ENCODE measurements around the gene MASP2. TPM values are rescaled to one million over a fixed set of nuclear protein-coding genes. Genes with fewer than 3 reads are reported as not detected.
A peak's percentile ranks its signal among the peaks of the same experiment; 100 is the strongest.
"Not testable (repeated sequence)": the region's sequence is repeated elsewhere in the genome, so short reads cannot be mapped to it uniquely, and the experiment has no call there.

The MASP2 gene
- 100 to 1,000 TPM; 144 to 222 (median 185) TPM for total RNA-seq
- long read RNA-seq, transcript MASP2-202 (5 exons, 726 nt), result major isoform, 55 of 90 reads
- long read RNA-seq, transcript MASP2-201 (11 exons, 2,439 nt), result minor isoform, 6 of 90 reads
- long read RNA-seq, partial matches to known transcripts, result 23 of 90 reads
- long read RNA-seq, other reads (novel, unspliced or antisense), result 6 of 90 reads

DNA sequence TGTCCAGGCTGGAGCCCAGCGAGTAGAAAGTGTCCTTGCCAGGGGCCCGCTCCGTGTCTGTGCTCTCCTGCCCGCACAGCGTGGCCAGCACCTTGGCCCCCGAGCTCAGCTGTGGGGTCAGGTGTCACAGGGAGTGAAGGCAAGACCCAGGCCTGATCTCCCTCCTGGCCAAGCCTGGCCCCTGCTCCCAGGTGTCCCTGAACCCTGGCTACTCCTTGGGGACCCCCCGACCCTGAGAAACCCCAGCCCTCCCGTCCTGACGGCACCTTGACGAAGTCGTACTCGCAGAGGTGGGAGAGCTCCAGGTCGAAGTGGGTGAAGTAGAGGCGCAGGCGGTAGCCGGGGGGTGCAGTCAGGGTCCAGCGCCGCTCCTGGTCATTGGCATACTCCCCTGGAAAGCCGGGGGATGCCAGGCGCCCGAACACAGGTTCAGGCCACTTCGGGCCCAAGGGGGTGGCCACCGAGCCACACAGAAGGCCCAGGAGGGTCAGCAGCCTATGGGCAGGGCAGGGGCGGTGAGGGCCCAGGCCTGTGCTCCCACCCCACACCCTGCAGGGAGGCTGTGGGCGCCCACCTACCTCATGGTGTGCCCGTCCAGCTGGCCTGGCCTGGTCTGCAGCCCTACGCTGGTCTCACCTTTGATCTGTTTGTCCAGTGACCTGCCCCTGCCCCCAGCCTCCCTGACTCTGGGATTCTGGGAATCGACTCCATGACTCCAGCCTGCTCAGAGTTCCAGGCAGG is at the start of gene MASP2:
Gene MASP2 (minus strand): TSS at position 615 of the 741 bp plus-strand sequence. CDS start 32 bp downstream, at position 583.
- TF ChIP-seq, protein P1, sequence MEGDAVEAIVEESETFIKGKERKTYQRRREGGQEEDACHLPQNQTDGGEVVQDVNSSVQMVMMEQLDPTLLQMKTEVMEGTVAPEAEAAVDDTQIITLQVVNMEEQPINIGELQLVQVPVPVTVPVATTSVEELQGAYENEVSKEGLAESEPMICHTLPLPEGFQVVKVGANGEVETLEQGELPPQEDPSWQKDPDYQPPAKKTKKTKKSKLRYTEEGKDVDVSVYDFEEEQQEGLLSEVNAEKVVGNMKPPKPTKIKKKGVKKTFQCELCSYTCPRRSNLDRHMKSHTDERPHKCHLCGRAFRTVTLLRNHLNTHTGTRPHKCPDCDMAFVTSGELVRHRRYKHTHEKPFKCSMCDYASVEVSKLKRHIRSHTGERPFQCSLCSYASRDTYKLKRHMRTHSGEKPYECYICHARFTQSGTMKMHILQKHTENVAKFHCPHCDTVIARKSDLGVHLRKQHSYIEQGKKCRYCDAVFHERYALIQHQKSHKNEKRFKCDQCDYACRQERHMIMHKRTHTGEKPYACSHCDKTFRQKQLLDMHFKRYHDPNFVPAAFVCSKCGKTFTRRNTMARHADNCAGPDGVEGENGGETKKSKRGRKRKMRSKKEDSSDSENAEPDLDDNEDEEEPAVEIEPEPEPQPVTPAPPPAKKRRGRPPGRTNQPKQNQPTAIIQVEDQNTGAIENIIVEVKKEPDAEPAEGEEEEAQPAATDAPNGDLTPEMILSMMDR (IDR thresholded peaks at IDR 0.05), result no peak
- peak; percentile 89 for TF ChIP-seq POLR2A (IDR thresholded peaks at IDR 0.05)
- peak; percentile 81 to 93 (median 91) for DNase-seq

DNA sequence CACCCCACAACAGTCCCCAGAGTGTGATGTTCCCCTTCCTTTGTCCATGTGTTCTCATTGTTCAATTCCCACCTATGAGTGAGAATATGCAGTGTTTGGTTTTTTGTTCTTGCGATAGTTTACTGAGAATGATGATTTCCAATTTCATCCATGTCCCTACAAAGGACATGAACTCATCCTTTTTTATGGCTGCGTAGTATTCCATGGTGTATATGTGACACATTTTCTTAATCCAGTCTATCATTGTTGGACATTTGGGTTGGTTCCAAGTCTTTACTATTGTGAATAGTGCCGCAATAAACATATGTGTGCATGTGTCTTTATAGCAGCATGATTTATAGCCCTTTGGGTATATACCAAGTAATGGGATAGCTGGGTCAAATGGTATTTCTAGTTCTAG is 36.7 kb upstream of the MASP2 start:
- WGBS (ENCODE audit: insufficient coverage, low coverage, low lambda C conversion rate, missing lambda C conversion rate), result 95% methylated on average over 3 of the region's 3 CpGs
- H3K27ac ChIP-seq; intact Hi-C loops (cut with DNase I); H3K4me1 ChIP-seq; H3K27me3 ChIP-seq; H3K4me3 ChIP-seq; H3K9me3 ChIP-seq; DNase-seq; ATAC-seq: not testable (repeated sequence)
- H3K36me3 ChIP-seq, result peaks cover 5 to 49% (median 23%) of the 10 kb centered on the region in 4 donors

More for the DNA sequence above, at the start of gene MASP2:
- Histone ChIP-seq H3K9me3 (no peaks in the 10 kb centered on the region), H3K4me3 (peak within 1 kb of the TSS; percentile 69 to 88 (median 86)), H3K36me3 (peaks cover 0 to 15% (median 7%) of the 10 kb centered on the region in 4 donors), H3K27me3 (no peaks in the 10 kb centered on the region), H3K4me1 (peaks cover 0 to 11% (median 0%) of the 10 kb centered on the region in 4 donors), H3K27ac (peak within 1 kb of the TSS; percentile 94 to 96 (median 95))
- peak; percentile 80 to 89 (median 86) for ATAC-seq
- intact Hi-C loops (cut with DNase I), result no loop called here
- no CpG with 5 or more reads among the region's 28 CpGs for WGBS (ENCODE audit: insufficient coverage, low coverage, low lambda C conversion rate, missing lambda C conversion rate)

DNA sequence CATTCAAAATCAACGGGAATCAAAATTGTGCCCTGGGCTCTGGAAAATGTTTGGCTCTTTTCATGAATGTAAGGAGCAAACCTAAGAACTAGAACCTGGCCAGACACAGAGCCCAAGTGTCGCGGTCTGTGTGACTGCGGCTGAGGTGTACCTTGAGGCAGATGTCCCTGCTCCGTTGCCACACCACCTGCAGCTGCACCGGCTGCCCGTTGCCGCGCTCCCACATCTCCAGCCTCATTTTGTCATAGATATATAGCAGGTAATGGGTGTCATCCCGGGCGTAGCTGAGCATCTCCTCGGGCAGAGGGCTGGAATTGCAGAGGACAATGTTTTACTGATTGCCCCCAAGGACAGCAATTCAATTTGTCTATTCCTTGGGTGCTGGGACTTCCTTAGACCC is 33.9 kb upstream of the MASP2 start:
- no peaks in the 10 kb centered on the region for H3K9me3 ChIP-seq
- ATAC-seq, result no peak
- H3K4me3 ChIP-seq, result no peak overlapping the region
- no peak overlapping the region for H3K27ac ChIP-seq
- H3K27me3 ChIP-seq, result no peaks in the 10 kb centered on the region
- H3K4me1 ChIP-seq, result no peaks in the 10 kb centered on the region
- WGBS (ENCODE audit: insufficient coverage, low coverage, low lambda C conversion rate, missing lambda C conversion rate), result 89% methylated on average over 12 of the region's 12 CpGs
- intact Hi-C loops (cut with DNase I), result no loop called here
- peak in 1 of 3 donors; percentile 23 for DNase-seq
- no peak for TF ChIP-seq POLR2A (IDR thresholded peaks at IDR 0.05)
- TF ChIP-seq, protein P1 (IDR thresholded peaks at IDR 0.05), result no peak
- peaks cover 0 to 53% (median 16%) of the 10 kb centered on the region in 4 donors for H3K36me3 ChIP-seq

DNA sequence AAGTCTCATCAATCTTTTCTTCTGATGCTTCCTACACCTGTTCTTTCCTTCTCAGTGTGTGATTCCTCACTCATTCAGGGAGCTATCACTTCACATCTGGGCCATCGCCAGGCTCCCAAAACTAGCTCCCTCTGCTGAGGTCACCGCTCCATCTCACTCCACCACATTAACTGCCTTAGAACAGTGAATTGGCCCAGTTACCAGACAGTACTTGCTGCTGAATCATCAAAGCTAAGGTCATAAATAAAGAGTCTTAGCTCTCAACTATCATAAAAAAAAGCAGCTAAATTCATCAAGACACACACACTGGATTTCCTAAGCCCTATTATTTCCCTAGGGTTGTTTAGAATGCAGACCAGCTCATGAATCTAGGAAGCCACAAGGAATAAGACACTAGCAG is 31.6 kb upstream of the MASP2 start:
- Histone ChIP-seq H3K4me3 (no peak overlapping the region), H3K36me3 (peaks cover 2 to 73% (median 28%) of the 10 kb centered on the region in 4 donors), H3K27me3 (no peaks in the 10 kb centered on the region), H3K9me3 (no peaks in the 10 kb centered on the region), H3K4me1 (no peaks in the 10 kb centered on the region), H3K27ac (no peak overlapping the region)
- TF ChIP-seq POLR2A (IDR thresholded peaks at IDR 0.05), result no peak
- TF ChIP-seq, protein P1 (IDR thresholded peaks at IDR 0.05), result no peak
- WGBS (ENCODE audit: insufficient coverage, low coverage, low lambda C conversion rate, missing lambda C conversion rate), result 86% methylated on average over 2 of the region's 2 CpGs
- intact Hi-C loops (cut with DNase I), result no loop called here
- DNase-seq (peak in 1 of 3 donors; percentile 17), ATAC-seq (no peak)

GRCh38 chr1:11073398-11073797 is 26.4 kb upstream of the MASP2 start:
- H3K4me3 ChIP-seq; H3K9me3 ChIP-seq; intact Hi-C loops (cut with DNase I); H3K27me3 ChIP-seq; H3K27ac ChIP-seq; H3K4me1 ChIP-seq; ATAC-seq: not testable (repeated sequence)
- peak in 1 of 3 donors; percentile 8 for DNase-seq
- WGBS (ENCODE audit: insufficient coverage, low coverage, low lambda C conversion rate, missing lambda C conversion rate), result 79% methylated on average over 6 of the region's 7 CpGs
- H3K36me3 ChIP-seq, result peaks cover 5 to 78% (median 39%) of the 10 kb centered on the region in 4 donors
